Hepatocyte (in vitro differentiated cells): ENCODE data around the gene GPC3. TPM values are rescaled to one million over a fixed set of nuclear protein-coding genes. Genes with fewer than 3 reads are reported as not detected.

Experiments used
- DNase-seq: peaks from one replicate; pipeline ENCODE4 v3.0.0-alpha.2; 2016; ENCODE audit warnings: low spot score
- H2AFZ ChIP-seq: fragments of 200-600 bp; sonication (generic); 2 replicates; pipeline ENCODE4 v1.6.0; 2016; ENCODE audit warnings: antibody characterized with exemption, mild to moderate bottlenecking
- H3K27ac ChIP-seq: fragments of 200-600 bp; sonication (generic); 2 replicates; pipeline ENCODE4 v1.5.1; 2016; ENCODE audit warnings: mild to moderate bottlenecking
- H3K27me3 ChIP-seq: fragments of 200-600 bp; sonication (generic); 2 replicates; pipeline ENCODE4 v1.6.1; 2016
- H3K36me3 ChIP-seq: fragments of 200-600 bp; sonication (generic); replicated peaks from 2 replicates; pipeline ENCODE4 v1.5.1; 2016; ENCODE audit warnings: low read depth; ENCODE audit not compliant: insufficient read depth
- H3K4me1 ChIP-seq: fragments of 200-600 bp; sonication (generic); 2 replicates; pipeline ENCODE4 v1.5.1; 2016; ENCODE audit warnings: mild to moderate bottlenecking, moderate library complexity; ENCODE audit not compliant: insufficient read depth
- H3K4me2 ChIP-seq: fragments of 200-600 bp; sonication (generic); 2 replicates; pipeline ENCODE4 v1.6.0; 2016
- H3K4me3 ChIP-seq: fragments of 200-600 bp; sonication (generic); 2 replicates; pipeline ENCODE4 v1.5.1; 2016; ENCODE audit warnings: mild to moderate bottlenecking
- H3K79me2 ChIP-seq: fragments of 200-600 bp; sonication (generic); 2 replicates; pipeline ENCODE4 v1.6.0; 2017; ENCODE audit warnings: mild to moderate bottlenecking
- H3K9me2 ChIP-seq: fragments of 200-600 bp; sonication (generic); replicated peaks from 2 replicates; pipeline ENCODE4 v1.6.0; 2017; ENCODE audit warnings: mild to moderate bottlenecking; ENCODE audit not compliant: insufficient read depth
- H3K9me3 ChIP-seq: fragments of 200-600 bp; sonication (generic); 2 replicates; pipeline ENCODE4 v1.5.1; 2016; ENCODE audit warnings: low read depth, mild to moderate bottlenecking
- H4K20me1 ChIP-seq: fragments of 200-600 bp; sonication (generic); 2 replicates; pipeline ENCODE4 v1.6.0; 2016; ENCODE audit warnings: mild to moderate bottlenecking; ENCODE audit not compliant: insufficient read depth, poor library complexity, severe bottlenecking
- CTCF ChIP-seq: fragments of 200-600 bp; sonication (generic); IDR thresholded peaks from 2 replicates; pipeline ENCODE4 v1.5.1; 2016; ENCODE audit warnings: antibody characterized with exemption, mild to moderate bottlenecking; ENCODE audit not compliant: poor library complexity
- EZH2 ChIP-seq: fragments of 200-600 bp; sonication (generic); IDR thresholded peaks from 2 replicates; pipeline ENCODE4 v1.6.1; 2016; ENCODE audit warnings: antibody characterized with exemption, mild to moderate bottlenecking, borderline replicate concordance
- EZH2phosphoT487 ChIP-seq: fragments of 200-600 bp; sonication (generic); IDR thresholded peaks from one replicate; pipeline ENCODE4 v1.6.1; 2018; ENCODE audit warnings: antibody characterized with exemption, mild to moderate bottlenecking, low read depth, moderate library complexity; ENCODE audit not compliant: unreplicated experiment, severe bottlenecking
- WGBS: methylation state at CpG from one replicate; pipeline ENCODE4 v1.1.6; 2016; ENCODE audit warnings: low lambda C conversion rate; ENCODE audit errors: missing lambda C conversion rate; 5-methylcytosine and 5-hydroxymethylcytosine counted together
- polyA plus RNA-seq: library from polyadenylated mRNA; unstranded; fragments of >200 nt; fragmentation: Nextera tagmentation; extraction: Ambion mirVana; gene quantifications from 2 replicates; pipeline ENCODE4 v1.2.1, GENCODE V29; 2016
- total RNA-seq: library from RNA; depleted of rRNA; stranded (reverse); fragments of >200 nt; gene quantifications from 2 replicates; pipeline ENCODE4 v1.2.3, GENCODE V29; 2014

GPC3 gene
- total and polyA plus RNA-seq, 2 experiments from 2014 or later: 789 to 860 TPM

- whole genome bisulfite sequencing: 73% methylated on average over 2 of the region's 2 CpGs
These were observed 132.5 kb downstream of the GPC3 start for GRCh38 chrX:133852837-133853356.

GRCh38 chrX:133852401-133852800 lies 133.0 kb downstream of the GPC3 start:
- 41% methylated on average over 3 of the region's 3 CpGs for WGBS
- Histone ChIP-seq H3K9me2 (no peaks in the 10 kb centered on the region), H3K79me2 (peaks cover 3% of the 10 kb centered on the region), H3K4me1 (no peaks in the 10 kb centered on the region), H3K4me2 (no peak overlapping the region), H3K27me3 (no peaks in the 10 kb centered on the region), H3K4me3 (no peak overlapping the region), H4K20me1 (no peaks in the 10 kb centered on the region), H2AFZ (no peak overlapping the region), H3K36me3 (no peaks in the 10 kb centered on the region), H3K27ac (no peak overlapping the region), H3K9me3 (no peaks in the 10 kb centered on the region)
- no peak for DNase-seq
- TF ChIP-seq EZH2: no peak
- no peak for TF ChIP-seq EZH2phosphoT487
- no peak for TF ChIP-seq CTCF

More at GRCh38 chrX:133852837-133853356, 132.5 kb downstream of the GPC3 start:
- TF ChIP-seq CTCF (peak; percentile 3), EZH2 (no peak)
- no peak for DNase-seq
- Histone ChIP-seq H3K4me3 (no peak overlapping the region), H3K27me3 (no peaks in the 10 kb centered on the region), H3K4me2 (no peak overlapping the region), H3K9me3 (no peaks in the 10 kb centered on the region), H3K27ac (no peak overlapping the region), H3K9me2 (no peaks in the 10 kb centered on the region), H4K20me1 (no peaks in the 10 kb centered on the region), H3K36me3 (no peaks in the 10 kb centered on the region), H2AFZ (no peak overlapping the region), H3K79me2 (no peaks in the 10 kb centered on the region), H3K4me1 (no peaks in the 10 kb centered on the region)

GRCh38 chrX:133850399-133850798 lies 135.0 kb downstream of the GPC3 start:
- no peaks in the 10 kb centered on the region for H3K9me2 ChIP-seq
- H3K4me3 ChIP-seq: no peak overlapping the region
- H2AFZ ChIP-seq: no peak overlapping the region
- H3K36me3 ChIP-seq: no peaks in the 10 kb centered on the region
- DNase-seq: no peak
- no peaks in the 10 kb centered on the region for H3K4me1 ChIP-seq
- no peaks in the 10 kb centered on the region for H4K20me1 ChIP-seq
- no peak overlapping the region for H3K4me2 ChIP-seq
- H3K27ac ChIP-seq: no peak overlapping the region
- peaks cover 3% of the 10 kb centered on the region for H3K79me2 ChIP-seq
- no peaks in the 10 kb centered on the region for H3K9me3 ChIP-seq
- H3K27me3 ChIP-seq: no peaks in the 10 kb centered on the region
- WGBS: 76% methylated on average over 2 of the region's 2 CpGs
- TF ChIP-seq EZH2phosphoT487: no peak
- no peak for TF ChIP-seq CTCF
- no peak for TF ChIP-seq EZH2

- no peak overlapping the region for H3K27ac ChIP-seq
- H3K4me3 ChIP-seq: no peak overlapping the region
- no peaks in the 10 kb centered on the region for H3K27me3 ChIP-seq
- no peaks in the 10 kb centered on the region for H4K20me1 ChIP-seq
- H3K36me3 ChIP-seq: no peaks in the 10 kb centered on the region
- no peaks in the 10 kb centered on the region for H3K9me3 ChIP-seq
- no peaks in the 10 kb centered on the region for H3K4me1 ChIP-seq
- TF ChIP-seq EZH2 (no peak), CTCF (no peak), EZH2phosphoT487 (no peak)
- no peak overlapping the region for H2AFZ ChIP-seq
- H3K79me2 ChIP-seq: peaks cover 3% of the 10 kb centered on the region
- DNase-seq: no peak
- H3K4me2 ChIP-seq: no peak overlapping the region
- H3K9me2 ChIP-seq: no peaks in the 10 kb centered on the region
These were observed 135.7 kb downstream of the GPC3 start for GRCh38 chrX:133849676-133850075.
